Mesenchymal stem cell (in vitro differentiated cells and primary cell): Measurements from ENCODE around the gene SELENOW. TPM values are rescaled to one million over a fixed set of nuclear protein-coding genes. Genes with fewer than 3 reads are reported as not detected.

Source experiments
- DNase-seq: peaks from one replicate; pipeline ENCODE4 v3.0.0-alpha.2; 2013
- H2AFZ ChIP-seq: one replicate; pipeline ENCODE4 v1.6.1; 2013; ENCODE audit warnings: low read depth, mild to moderate bottlenecking, control low read depth, inconsistent platforms, low read length, moderate library complexity
- H2AK5ac ChIP-seq: 2 replicates; pipeline ENCODE4 v1.6.1; 2013; ENCODE audit warnings: low read length, moderate library complexity, mild to moderate bottlenecking, inconsistent platforms; ENCODE audit not compliant: severe bottlenecking
- H2BK120ac ChIP-seq: one replicate; pipeline ENCODE4 v1.6.1; 2013; ENCODE audit warnings: low read depth, mild to moderate bottlenecking, inconsistent platforms, low read length, moderate library complexity
- H2BK12ac ChIP-seq, 2 experiments: one replicate each; pipeline ENCODE4 v1.6.1; 2013; ENCODE audit warnings: inconsistent platforms in 2 of 2, low read length in 2 of 2, mild to moderate bottlenecking in 2 of 2, moderate library complexity in 2 of 2, control low read depth in 1 of 2
- H2BK15ac ChIP-seq: one replicate; pipeline ENCODE4 v1.6.1; 2013; ENCODE audit warnings: mild to moderate bottlenecking, low read depth, inconsistent platforms; ENCODE audit not compliant: poor library complexity, severe bottlenecking
- H2BK5ac ChIP-seq: 2 replicates; pipeline ENCODE4 v1.6.1; 2013; ENCODE audit warnings: low read depth, mild to moderate bottlenecking, low read length, control low read depth, inconsistent platforms; ENCODE audit not compliant: poor library complexity, severe bottlenecking
- H3K14ac ChIP-seq, 2 experiments: one replicate each; pipeline ENCODE4 v1.6.1; 2013; ENCODE audit warnings: inconsistent platforms in 2 of 2, low read length in 2 of 2, control low read depth in 1 of 2, mild to moderate bottlenecking in 1 of 2, moderate library complexity in 1 of 2
- H3K18ac ChIP-seq, 2 experiments: one replicate each; pipeline ENCODE4 v1.6.1; 2013; ENCODE audit warnings: inconsistent platforms in 2 of 2, low read length in 2 of 2, control low read depth in 1 of 2, low read depth in 1 of 2, mild to moderate bottlenecking in 1 of 2
- H3K23ac ChIP-seq, 2 experiments: one replicate each; pipeline ENCODE4 v1.6.1; 2013; ENCODE audit warnings: inconsistent platforms in 2 of 2, low read length in 2 of 2, mild to moderate bottlenecking in 2 of 2, moderate library complexity in 2 of 2, control low read depth in 1 of 2
- H3K27ac ChIP-seq: 2 replicates; pipeline ENCODE4 v1.5.1; 2013; ENCODE audit warnings: mild to moderate bottlenecking, moderate library complexity, low read length, control low read depth, inconsistent platforms; ENCODE audit not compliant: poor library complexity, severe bottlenecking
- H3K27me3 ChIP-seq, 2 experiments: 2 replicates each; pipeline versions ENCODE4 v1.6.1 to v1.7.0; 2013; ENCODE audit warnings: low read length in 2 of 2, mild to moderate bottlenecking in 2 of 2, moderate library complexity in 2 of 2, control low read depth in 1 of 2, inconsistent platforms in 1 of 2; ENCODE audit not compliant: control insufficient read depth in 1 of 2, insufficient read depth in 1 of 2
- H3K36me3 ChIP-seq, 2 experiments: 2 replicates each; pipeline versions ENCODE4 v1.6.1 to v1.7.0; 2013; ENCODE audit warnings: low read length in 2 of 2, control low read depth in 1 of 2, inconsistent platforms in 1 of 2, low read depth in 1 of 2, mild to moderate bottlenecking in 1 of 2; ENCODE audit not compliant: insufficient read depth in 2 of 2, control insufficient read depth in 1 of 2
- H3K4ac ChIP-seq, 2 experiments: one replicate each; pipeline ENCODE4 v1.6.1; 2013; ENCODE audit warnings: inconsistent platforms in 2 of 2, low read length in 2 of 2, mild to moderate bottlenecking in 2 of 2, moderate library complexity in 2 of 2, control low read depth in 1 of 2, low read depth in 1 of 2
- H3K4me1 ChIP-seq: 2 replicates; pipeline ENCODE4 v1.6.1; 2013; ENCODE audit warnings: low read depth, low read length, control low read depth; ENCODE audit not compliant: control insufficient read depth, insufficient read depth
- H3K4me2 ChIP-seq: 2 replicates; pipeline ENCODE4 v1.6.1; 2013; ENCODE audit warnings: low read length, mild to moderate bottlenecking, inconsistent platforms; ENCODE audit not compliant: poor library complexity, severe bottlenecking
- H3K4me3 ChIP-seq, 2 experiments: 2 replicates each; pipeline versions ENCODE4 v1.5.1 to v1.7.0; 2013; ENCODE audit warnings: low read length in 2 of 2, mild to moderate bottlenecking in 2 of 2, control low read depth in 1 of 2, low read depth in 1 of 2; ENCODE audit not compliant: insufficient read depth in 1 of 2
- H3K79me1 ChIP-seq: replicated peaks from 2 replicates; pipeline ENCODE4 v1.6.1; 2013; ENCODE audit warnings: mild to moderate bottlenecking, control low read depth, low read length, inconsistent platforms; ENCODE audit not compliant: poor library complexity, severe bottlenecking
- H3K9ac ChIP-seq: 2 replicates; pipeline ENCODE4 v1.7.0; 2013; ENCODE audit warnings: mild to moderate bottlenecking, low read length, moderate library complexity
- H3K9me3 ChIP-seq: 2 replicates; pipeline ENCODE4 v1.7.0; 2013; ENCODE audit warnings: mild to moderate bottlenecking, low read length; ENCODE audit not compliant: control insufficient read depth
- H4K8ac ChIP-seq: one replicate; pipeline ENCODE4 v1.6.1; 2013; ENCODE audit warnings: inconsistent platforms, mild to moderate bottlenecking, low read length, moderate library complexity
- H4K91ac ChIP-seq: one replicate; pipeline ENCODE4 v1.6.1; 2013; ENCODE audit warnings: mild to moderate bottlenecking, low read length, inconsistent platforms
- WGBS: methylation state at CpG from one replicate; pipeline ENCODE4 v1.1.7; 2013; ENCODE audit warnings: mixed read lengths; 5-methylcytosine and 5-hydroxymethylcytosine counted together
- small RNA-seq: library from polyadenylated mRNA; stranded (forward); fragments of <200 nt; extraction: miRNeasy Mini kit (QIAGEN cat#:217004); gene quantifications from one replicate; pipeline ENCODE3, GENCODE V24; 2013; ENCODE audit warnings: low read depth

SELENOW gene

GRCh38 chr19:47826800-47827199 lies 48.3 kb downstream of the SELENOW start:
- no peak overlapping the region for H3K4me3 ChIP-seq
- H2AK5ac ChIP-seq = no peak overlapping the region
- no peak overlapping the region for H2BK12ac ChIP-seq
- H2BK5ac ChIP-seq = no peak overlapping the region
- H3K27ac ChIP-seq = no peak overlapping the region
- H2BK15ac ChIP-seq = no peak overlapping the region
- H3K9ac ChIP-seq = no peak overlapping the region
- WGBS = 81% methylated on average over 6 of the region's 6 CpGs
- no peak overlapping the region for H2AFZ ChIP-seq
- no peaks in the 10 kb centered on the region for H3K79me1 ChIP-seq
- peaks cover 8 to 27% of the 10 kb centered on the region in 2 experiments for H3K27me3 ChIP-seq
- H3K18ac ChIP-seq = no peak overlapping the region
- H3K14ac ChIP-seq = no peak overlapping the region
- no peaks in the 10 kb centered on the region for H3K36me3 ChIP-seq
- no peak overlapping the region for H3K23ac ChIP-seq
- H4K91ac ChIP-seq = no peak overlapping the region
- H4K8ac ChIP-seq = no peak overlapping the region
- H3K4ac ChIP-seq = no peak overlapping the region
- H3K9me3 ChIP-seq = peaks cover 5% of the 10 kb centered on the region
- DNase-seq = no peak
- no peak overlapping the region for H3K4me2 ChIP-seq
- H3K4me1 ChIP-seq = no peaks in the 10 kb centered on the region
- H2BK120ac ChIP-seq = no peak overlapping the region

GRCh38 chr19:47832723-47833122 lies 54.2 kb downstream of the SELENOW start:
- Histone ChIP-seq H3K4ac (no peak overlapping the region), H2BK15ac (no peak overlapping the region), H2AK5ac (no peak overlapping the region), H3K14ac (no peak overlapping the region), H4K91ac (no peak overlapping the region), H3K9ac (no peak overlapping the region), H3K4me1 (no peaks in the 10 kb centered on the region), H3K4me2 (no peak overlapping the region), H3K23ac (no peak overlapping the region), H2BK5ac (no peak overlapping the region), H3K18ac (no peak overlapping the region), H3K36me3 (no peaks in the 10 kb centered on the region), H3K27me3 (peaks cover 0 to 11% of the 10 kb centered on the region in 2 experiments), H2BK12ac (no peak overlapping the region), H3K9me3 (no peaks in the 10 kb centered on the region), H2AFZ (no peak overlapping the region), H3K27ac (no peak overlapping the region), H4K8ac (no peak overlapping the region), H3K4me3 (no peak overlapping the region), H2BK120ac (no peak overlapping the region), H3K79me1 (no peaks in the 10 kb centered on the region)
- 54% methylated on average over 1 of the region's 4 CpGs for WGBS
- no peak for DNase-seq

Small RNA genes lying within 50 kb of the gene (small RNA-seq; reads per million reads assigned to genes)
- not detected for gene AC008745.1
- not detected for gene SNORD23
